Measurements from ENCODE around the gene DCTD.

GRCh38 chr4:182932651-182933050, 15.5 kb upstream of the DCTD start:
- TF ChIP-seq CTCF (conservative IDR thresholded peaks at IDR 0.05; ENCODE audit: low read depth in 2 of 2) (no peak), POLR2AphosphoS5 (IDR thresholded peaks at IDR 0.05; ENCODE audit: low read depth) (no peak), REST (IDR thresholded peaks at IDR 0.05; ENCODE audit: unreplicated experiment) (no peak), EZH2phosphoT487 (IDR thresholded peaks at IDR 0.05; ENCODE audit: unreplicated experiment) (no peak), EZH2 (IDR thresholded peaks at IDR 0.05; ENCODE audit: low read depth, unreplicated experiment) (no peak), ETS1 (IDR thresholded peaks at IDR 0.05) (no peak), JUNB (IDR thresholded peaks at IDR 0.05; ENCODE audit: unreplicated experiment) (no peak)
- TF ChIP-seq, protein P1, sequence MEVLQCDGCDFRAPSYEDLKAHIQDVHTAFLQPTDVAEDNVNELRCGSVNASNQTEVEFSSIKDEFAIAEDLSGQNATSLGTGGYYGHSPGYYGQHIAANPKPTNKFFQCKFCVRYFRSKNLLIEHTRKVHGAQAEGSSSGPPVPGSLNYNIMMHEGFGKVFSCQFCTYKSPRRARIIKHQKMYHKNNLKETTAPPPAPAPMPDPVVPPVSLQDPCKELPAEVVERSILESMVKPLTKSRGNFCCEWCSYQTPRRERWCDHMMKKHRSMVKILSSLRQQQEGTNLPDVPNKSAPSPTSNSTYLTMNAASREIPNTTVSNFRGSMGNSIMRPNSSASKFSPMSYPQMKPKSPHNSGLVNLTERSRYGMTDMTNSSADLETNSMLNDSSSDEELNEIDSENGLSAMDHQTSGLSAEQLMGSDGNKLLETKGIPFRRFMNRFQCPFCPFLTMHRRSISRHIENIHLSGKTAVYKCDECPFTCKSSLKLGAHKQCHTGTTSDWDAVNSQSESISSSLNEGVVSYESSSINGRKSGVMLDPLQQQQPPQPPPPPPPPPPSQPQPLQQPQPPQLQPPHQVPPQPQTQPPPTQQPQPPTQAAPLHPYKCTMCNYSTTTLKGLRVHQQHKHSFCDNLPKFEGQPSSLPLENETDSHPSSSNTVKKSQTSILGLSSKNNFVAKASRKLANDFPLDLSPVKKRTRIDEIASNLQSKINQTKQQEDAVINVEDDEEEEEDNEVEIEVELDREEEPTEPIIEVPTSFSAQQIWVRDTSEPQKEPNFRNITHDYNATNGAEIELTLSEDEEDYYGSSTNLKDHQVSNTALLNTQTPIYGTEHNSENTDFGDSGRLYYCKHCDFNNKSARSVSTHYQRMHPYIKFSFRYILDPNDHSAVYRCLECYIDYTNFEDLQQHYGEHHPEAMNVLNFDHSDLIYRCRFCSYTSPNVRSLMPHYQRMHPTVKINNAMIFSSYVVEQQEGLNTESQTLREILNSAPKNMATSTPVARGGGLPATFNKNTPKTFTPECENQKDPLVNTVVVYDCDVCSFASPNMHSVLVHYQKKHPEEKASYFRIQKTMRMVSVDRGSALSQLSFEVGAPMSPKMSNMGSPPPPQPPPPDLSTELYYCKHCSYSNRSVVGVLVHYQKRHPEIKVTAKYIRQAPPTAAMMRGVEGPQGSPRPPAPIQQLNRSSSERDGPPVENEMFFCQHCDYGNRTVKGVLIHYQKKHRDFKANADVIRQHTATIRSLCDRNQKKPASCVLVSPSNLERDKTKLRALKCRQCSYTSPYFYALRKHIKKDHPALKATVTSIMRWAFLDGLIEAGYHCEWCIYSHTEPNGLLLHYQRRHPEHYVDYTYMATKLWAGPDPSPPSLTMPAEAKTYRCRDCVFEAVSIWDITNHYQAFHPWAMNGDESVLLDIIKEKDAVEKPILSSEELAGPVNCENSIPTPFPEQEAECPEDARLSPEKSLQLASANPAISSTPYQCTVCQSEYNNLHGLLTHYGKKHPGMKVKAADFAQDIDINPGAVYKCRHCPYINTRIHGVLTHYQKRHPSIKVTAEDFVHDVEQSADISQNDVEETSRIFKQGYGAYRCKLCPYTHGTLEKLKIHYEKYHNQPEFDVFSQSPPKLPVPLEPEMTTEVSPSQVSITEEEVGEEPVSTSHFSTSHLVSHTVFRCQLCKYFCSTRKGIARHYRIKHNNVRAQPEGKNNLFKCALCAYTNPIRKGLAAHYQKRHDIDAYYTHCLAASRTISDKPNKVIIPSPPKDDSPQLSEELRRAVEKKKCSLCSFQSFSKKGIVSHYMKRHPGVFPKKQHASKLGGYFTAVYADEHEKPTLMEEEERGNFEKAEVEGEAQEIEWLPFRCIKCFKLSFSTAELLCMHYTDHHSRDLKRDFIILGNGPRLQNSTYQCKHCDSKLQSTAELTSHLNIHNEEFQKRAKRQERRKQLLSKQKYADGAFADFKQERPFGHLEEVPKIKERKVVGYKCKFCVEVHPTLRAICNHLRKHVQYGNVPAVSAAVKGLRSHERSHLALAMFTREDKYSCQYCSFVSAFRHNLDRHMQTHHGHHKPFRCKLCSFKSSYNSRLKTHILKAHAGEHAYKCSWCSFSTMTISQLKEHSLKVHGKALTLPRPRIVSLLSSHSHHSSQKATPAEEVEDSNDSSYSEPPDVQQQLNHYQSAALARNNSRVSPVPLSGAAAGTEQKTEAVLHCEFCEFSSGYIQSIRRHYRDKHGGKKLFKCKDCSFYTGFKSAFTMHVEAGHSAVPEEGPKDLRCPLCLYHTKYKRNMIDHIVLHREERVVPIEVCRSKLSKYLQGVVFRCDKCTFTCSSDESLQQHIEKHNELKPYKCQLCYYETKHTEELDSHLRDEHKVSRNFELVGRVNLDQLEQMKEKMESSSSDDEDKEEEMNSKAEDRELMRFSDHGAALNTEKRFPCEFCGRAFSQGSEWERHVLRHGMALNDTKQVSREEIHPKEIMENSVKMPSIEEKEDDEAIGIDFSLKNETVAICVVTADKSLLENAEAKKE (CRISPR knock-in tag; IDR thresholded peaks at IDR 0.05), result no peak
